Endothelial cell of umbilical vein (primary cell): Measurements from ENCODE around the gene EFNA5. TPM values are rescaled to one million over a fixed set of nuclear protein-coding genes. Genes with fewer than 3 reads are reported as not detected.

Experiments
- BruUV-seq: library from RNA; stranded (reverse); fragments of 400-500 nt; replicated peaks from 2 replicates; lab custom pipeline; 2021; lab: Mats Ljungman, UMichigan
- CTCF ChIA-PET: fragments of 300-600, 350-600 bp; sonication (Branson Sonifier 250); formaldehyde crosslinking; loops from one replicate; lab custom pipeline; 2021; ENCODE audit warnings: antibody characterized with exemption, inconsistent platforms; lab: Charles Lee
- POLR2A ChIA-PET: fragments of 300-600, 350-600 bp; sonication (Branson Sonifier 250); formaldehyde crosslinking; loops from one replicate; lab custom pipeline; 2021; ENCODE audit warnings: antibody characterized with exemption, inconsistent platforms; lab: Charles Lee
- DNase-seq: peaks from one replicate; pipeline ENCODE4 v3.0.0-alpha.2; 2011; ENCODE audit warnings: low read depth, low spot score
- FAIRE-seq: peaks from 2 replicates; lab custom pipeline; 2011; peaks lifted over from hg19 to GRCh38; lab: Jason Lieb, UNC
- H2AFZ ChIP-seq: 2 replicates; pipeline ENCODE4 v1.6.0; 2012; ENCODE audit warnings: low read depth, low read length, control low read depth, inconsistent platforms
- H3K27ac ChIP-seq: 2 replicates; pipeline ENCODE4 v1.5.1; 2011; ENCODE audit warnings: low read depth, mild to moderate bottlenecking, control low read depth, low read length, moderate library complexity; ENCODE audit not compliant: insufficient read depth
- H3K27me3 ChIP-seq, 2 experiments: 2 replicates each; pipeline versions ENCODE4 v1.6.0 to v1.6.1; 2011; ENCODE audit warnings: low read length in 2 of 2, mixed read lengths in 1 of 2; ENCODE audit not compliant: control insufficient read depth in 2 of 2, insufficient read depth in 2 of 2
- H3K36me3 ChIP-seq, 2 experiments: 2 replicates in 1 of 2; 3 replicates in 1 of 2; pipeline ENCODE4 v1.5.1; 2011; ENCODE audit warnings: low read length in 2 of 2, mild to moderate bottlenecking in 1 of 2, moderate library complexity in 1 of 2; ENCODE audit not compliant: control insufficient read depth in 2 of 2, insufficient read depth in 2 of 2; ENCODE audit errors: extremely low read depth in 1 of 2
- H3K4me1 ChIP-seq: 3 replicates; pipeline ENCODE4 v1.5.1; 2011; ENCODE audit warnings: mild to moderate bottlenecking, low read length; ENCODE audit not compliant: control insufficient read depth, insufficient read depth; ENCODE audit errors: extremely low read depth
- H3K4me2 ChIP-seq: 2 replicates; pipeline ENCODE4 v1.6.1; 2011; ENCODE audit warnings: low read length, control low read depth, mixed read lengths; ENCODE audit not compliant: insufficient read depth
- H3K4me3 ChIP-seq, 3 experiments: fragments of 200-600 bp in 1 of 3; sonication (generic), shearing (Covaris generic) in 1 of 3; replicated peaks in 1 of 3; 2 replicates each; pipeline ENCODE4 v1.5.1; 2011 to 2016; ENCODE audit warnings: control low read depth in 3 of 3, low read length in 3 of 3, mild to moderate bottlenecking in 2 of 3, inconsistent platforms in 1 of 3, low read depth in 1 of 3, moderate library complexity in 1 of 3; ENCODE audit not compliant: insufficient read depth in 1 of 3
- H3K79me2 ChIP-seq: 2 replicates; pipeline ENCODE4 v1.6.0; 2012; ENCODE audit warnings: low read length, inconsistent platforms; ENCODE audit not compliant: control insufficient read depth, insufficient read depth
- H3K9ac ChIP-seq: replicated peaks from 2 replicates; pipeline ENCODE3; 2011; ENCODE audit warnings: low read length, control low read depth; ENCODE audit not compliant: insufficient read depth; ENCODE audit errors: extremely low read depth
- H3K9me1 ChIP-seq: replicated peaks from 3 replicates; pipeline ENCODE4 v1.6.0; 2011; ENCODE audit warnings: mild to moderate bottlenecking, low read length; ENCODE audit not compliant: control insufficient read depth, insufficient read depth; ENCODE audit errors: extremely low read depth
- H3K9me3 ChIP-seq: replicated peaks from 2 replicates; pipeline ENCODE4 v1.5.1; 2012; ENCODE audit warnings: low read length, inconsistent platforms; ENCODE audit not compliant: control insufficient read depth, insufficient read depth
- H4K20me1 ChIP-seq: replicated peaks from 2 replicates; pipeline ENCODE3; 2011; ENCODE audit warnings: mild to moderate bottlenecking, low read length; ENCODE audit not compliant: control insufficient read depth, insufficient read depth; ENCODE audit errors: extremely low read depth
- CTCF ChIP-seq, 2 donors: IDR thresholded peaks; 1 replicate in 1 of 2; 2 replicates in 1 of 2; pipeline ENCODE4 v1.5.1; 2011; ENCODE audit warnings: low read length in 2 of 2, mild to moderate bottlenecking in 2 of 2, moderate library complexity in 2 of 2, control low read depth in 1 of 2, inconsistent platforms in 1 of 2, low read depth in 1 of 2; ENCODE audit not compliant: insufficient read depth in 1 of 2; ENCODE audit errors: extremely low read depth in 1 of 2
- EZH2 ChIP-seq: IDR thresholded peaks from 2 replicates; pipeline ENCODE4 v1.6.1; 2012; ENCODE audit warnings: borderline replicate concordance, low read depth, mild to moderate bottlenecking, moderate library complexity, low read length, inconsistent platforms; ENCODE audit not compliant: severe bottlenecking
- GATA2 ChIP-seq: IDR thresholded peaks from 2 replicates; pipeline ENCODE4 v1.7.0; 2011; ENCODE audit warnings: low read depth, mild to moderate bottlenecking, moderate library complexity, mixed read lengths, low read length; ENCODE audit not compliant: insufficient read length, insufficient read depth
- JUN ChIP-seq: IDR thresholded peaks from 2 replicates; pipeline ENCODE4 v1.6.1; 2011; ENCODE audit warnings: borderline replicate concordance, low read depth; ENCODE audit not compliant: insufficient read length, insufficient read depth
- MYC ChIP-seq: IDR thresholded peaks from one replicate; pipeline ENCODE4 v1.6.1; 2011; ENCODE audit warnings: mild to moderate bottlenecking, low read depth, low read length
- POLR2AphosphoS5 ChIP-seq: IDR thresholded peaks from 2 replicates; pipeline ENCODE4 v1.6.1; 2012; ENCODE audit warnings: low read depth, mild to moderate bottlenecking, control low read depth, low read length, moderate library complexity; ENCODE audit not compliant: insufficient read depth
- dilution Hi-C: fragments of 300-500 bp; cut with MboI; formaldehyde crosslinking; loops from one replicate; pipeline ENCODE4 v1.15.0; 2019; ENCODE audit warnings: low sequenced_read_pairs; ENCODE audit not compliant: extremely low pct_ligation_motif_present
- intact Hi-C: fragments of 100-400 bp; cut with micrococcal nuclease; formaldehyde crosslinking; loops from one replicate; pipeline ENCODE4 v1.10.0; 2022
- polyA plus RNA-seq, 4 experiments: library from polyadenylated mRNA; depleted of rRNA in 3 of 4; stranded (reverse) in 3 of 4; unstranded in 1 of 4; fragments of >200 nt; gene quantifications; 2 replicates each; pipeline versions ENCODE4 v1.2.1 to v1.2.3, GENCODE V29; 2011 to 2012; ENCODE audit warnings: missing spikeins in 1 of 4
- total RNA-seq: library from RNA; stranded (reverse); gene quantifications from 2 replicates; pipeline ENCODE4 v1.2.3, GENCODE V29; 2021

Gene EFNA5
- total and polyA plus RNA-seq, 2 donors (not counting 3 experiments of a cell fraction or from before 2014, with no cell fraction given): 13.6 to 22.1 TPM

DNA sequence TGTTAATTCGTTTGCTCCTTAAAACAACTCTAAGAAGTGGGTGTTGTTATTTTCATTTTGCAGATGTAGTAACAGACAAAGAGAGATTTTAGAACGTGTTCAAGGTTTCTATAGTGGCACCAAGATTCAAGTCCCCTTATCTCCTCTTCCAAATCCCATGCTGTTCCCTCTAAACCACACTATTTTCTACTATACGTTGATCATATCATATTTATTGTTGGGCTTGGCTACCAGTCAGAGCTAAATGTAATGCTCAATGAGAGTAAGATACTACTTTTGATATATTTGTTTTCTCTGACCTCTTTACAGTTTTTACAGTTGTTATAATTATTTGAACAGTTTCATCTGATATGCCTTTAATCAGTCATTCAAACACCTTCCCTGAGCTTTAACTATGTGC, 212.9 kb downstream of the EFNA5 start:
- Histone ChIP-seq H3K9me1 (no peaks in the 10 kb centered on the region), H2AFZ (no peak overlapping the region), H3K27me3 (no peaks in the 10 kb centered on the region), H3K4me2 (no peak overlapping the region), H3K9me3 (no peaks in the 10 kb centered on the region), H3K79me2 (no peaks in the 10 kb centered on the region), H4K20me1 (no peaks in the 10 kb centered on the region), H3K27ac (no peak overlapping the region), H3K4me3 (no peak overlapping the region), H3K36me3 (no peaks in the 10 kb centered on the region), H3K9ac (no peak overlapping the region), H3K4me1 (no peaks in the 10 kb centered on the region)
- dilution Hi-C loops: no loop called here
- DNase-seq: no peak
- ChIA-PET POLR2A (no interaction called here), CTCF (no interaction called here)
- no peak for TF ChIP-seq CTCF (IDR thresholded peaks at IDR 0.05; ENCODE audit: extremely low read depth in 1 of 2, insufficient read depth in 1 of 2, low read depth in 1 of 2, low read length in 2 of 2)
- TF ChIP-seq JUN: no peak
- no peak for TF ChIP-seq GATA2
- no peak for TF ChIP-seq POLR2AphosphoS5
- no peak for TF ChIP-seq MYC
- TF ChIP-seq EZH2: no peak
- BruUV-seq: no TSS peak
- intact Hi-C loops: no loop called here
- FAIRE-seq: no peak

DNA sequence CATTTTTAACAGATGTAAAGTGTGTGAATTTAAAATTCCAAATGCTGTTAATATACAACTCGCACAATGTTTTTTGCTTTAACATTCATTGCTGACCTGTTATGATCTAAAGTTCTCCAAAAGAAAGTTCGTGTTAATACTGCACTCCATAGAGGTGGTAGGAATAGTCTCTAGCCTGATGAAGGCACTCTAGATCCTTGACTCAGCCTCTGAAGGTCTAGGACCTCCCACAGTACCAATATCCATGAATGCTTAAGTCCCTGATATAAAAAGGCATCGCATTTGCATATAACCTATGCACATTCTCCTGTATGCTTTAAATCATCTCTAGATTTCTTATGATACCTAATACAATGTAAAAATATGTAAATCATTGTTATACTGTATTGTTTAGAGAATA, 213.6 kb downstream of the EFNA5 start:
- Histone ChIP-seq H3K4me3 (no peak overlapping the region), H3K27ac (no peak overlapping the region), H2AFZ (no peak overlapping the region), H3K9ac (no peak overlapping the region), H3K9me1 (no peaks in the 10 kb centered on the region), H3K27me3 (no peaks in the 10 kb centered on the region), H3K79me2 (no peaks in the 10 kb centered on the region), H3K36me3 (no peaks in the 10 kb centered on the region), H4K20me1 (no peaks in the 10 kb centered on the region), H3K9me3 (no peaks in the 10 kb centered on the region), H3K4me2 (no peak overlapping the region), H3K4me1 (no peaks in the 10 kb centered on the region)
- dilution Hi-C loops (no loop called here), intact Hi-C loops (no loop called here)
- POLR2A ChIA-PET: no interaction called here
- DNase-seq (no peak), FAIRE-seq (no peak)
- no peak for TF ChIP-seq CTCF (IDR thresholded peaks at IDR 0.05; ENCODE audit: extremely low read depth in 1 of 2, insufficient read depth in 1 of 2, low read depth in 1 of 2, low read length in 2 of 2)
- TF ChIP-seq EZH2: no peak
- no TSS peak for BruUV-seq
- CTCF ChIA-PET: no interaction called here
